GM18507 (cell line): ENCODE measurements around the gene RAX2.
"Not testable (repeated sequence)": the region's sequence is repeated elsewhere in the genome, so short reads cannot be mapped to it uniquely, and the experiment has no call there.

Experiments
- DNase-seq: peaks from one replicate; pipeline ENCODE4 v3.0.0; 2011; ENCODE audit warnings: low read depth; ENCODE audit not compliant: insufficient read length; ENCODE audit errors: extremely low spot score
- FAIRE-seq: peaks from 2 replicates; lab custom pipeline; 2011; peaks lifted over from hg19 to GRCh38; lab: Jason Lieb, UNC

RAX2 gene

GRCh38 chr19:3780786-3781304, 8.8 kb upstream of the RAX2 start:
- FAIRE-seq (no peak), DNase-seq (no peak)

- DNase-seq = no peak
- FAIRE-seq = no peak
Observed at GRCh38 chr19:3778899-3779723, 7.1 kb upstream of the RAX2 start.

- DNase-seq (no peak), FAIRE-seq (no peak)
Observed at GRCh38 chr19:3778104-3778867, 6.3 kb upstream of the RAX2 start.

- no peak for DNase-seq
- no peak for FAIRE-seq
Observed at GRCh38 chr19:3776479-3777040, 4.5 kb upstream of the RAX2 start.

GRCh38 chr19:3775831-3776230, 3.8 kb upstream of the RAX2 start:
- no peak for FAIRE-seq

GRCh38 chr19:3775374-3775711, 3.3 kb upstream of the RAX2 start:
- DNase-seq (no peak), FAIRE-seq (no peak)

More at GRCh38 chr19:3775831-3776230, 3.8 kb upstream of the RAX2 start:
- no peak for DNase-seq

GRCh38 chr19:3774621-3775373, 2.8 kb upstream of the RAX2 start:
- FAIRE-seq = no peak
- DNase-seq = no peak

GRCh38 chr19:3773814-3774515, 1.9 kb upstream of the RAX2 start:
- no peak for FAIRE-seq
- DNase-seq = no peak

- FAIRE-seq = no peak
Observed at GRCh38 chr19:3771000-3771905, 775 bp downstream of the RAX2 start.

GRCh38 chr19:3770136-3770999, 1.7 kb downstream of the RAX2 start:
- DNase-seq = no peak
- FAIRE-seq = no peak

More at GRCh38 chr19:3771000-3771905, 775 bp downstream of the RAX2 start:
- no peak for DNase-seq

GRCh38 chr19:3769494-3769893, 2.5 kb downstream of the RAX2 start:
- DNase-seq = no peak
- no peak for FAIRE-seq

GRCh38 chr19:3768748-3769099, 3.3 kb downstream of the RAX2 start:
- FAIRE-seq (no peak), DNase-seq (no peak)

GRCh38 chr19:3768015-3768747, 3.8 kb downstream of the RAX2 start:
- FAIRE-seq = no peak

GRCh38 chr19:3767050-3767449, 5.0 kb downstream of the RAX2 start:
- no peak for FAIRE-seq
- DNase-seq = no peak

More at GRCh38 chr19:3768015-3768747, 3.8 kb downstream of the RAX2 start:
- DNase-seq = no peak

GRCh38 chr19:3766520-3766919, 5.5 kb downstream of the RAX2 start:
- FAIRE-seq (no peak), DNase-seq (no peak)

GRCh38 chr19:3765757-3766156, 6.3 kb downstream of the RAX2 start:
- FAIRE-seq, DNase-seq: not testable (repeated sequence)

- no peak for FAIRE-seq
Observed at GRCh38 chr19:3765121-3765520, 6.9 kb downstream of the RAX2 start.

More at GRCh38 chr19:3765121-3765520, 6.9 kb downstream of the RAX2 start:
- no peak for DNase-seq
